GM12878 (cell line): Measurements from ENCODE around the gene UQCR11.

Experiments
- BHLHE40 ChIP-seq, 2 experiments: fragments of 450-650 bp in 1 of 2; IDR thresholded peaks; 2 replicates each; pipeline ENCODE4 v1.6.1; 2011 to 2017; ENCODE audit warnings: low read depth in 2 of 2, borderline replicate concordance in 1 of 2, improper control_type of control experiment in 1 of 2, low read length in 1 of 2, mild to moderate bottlenecking in 1 of 2
- CEBPB ChIP-seq, 2 experiments: fragments of 150-350 bp in 1 of 2; IDR thresholded peaks; 2 replicates each; pipeline ENCODE4 v1.6.1; 2012 to 2014; ENCODE audit warnings: low read depth in 2 of 2, low read length in 2 of 2, borderline replicate concordance in 1 of 2, inconsistent platforms in 1 of 2
- CREB1 ChIP-seq: IDR thresholded peaks from 2 replicates; pipeline ENCODE4 v1.6.1; 2012; ENCODE audit warnings: low read depth, mild to moderate bottlenecking, inconsistent platforms
- HDAC2 ChIP-seq: fragments of 200-600 bp; sonication (generic); IDR thresholded peaks from 2 replicates; pipeline ENCODE4 v1.6.1; 2017
- KDM1A ChIP-seq: fragments of 200-600 bp; sonication (generic); IDR thresholded peaks from 2 replicates; pipeline ENCODE4 v1.6.1; 2016; ENCODE audit warnings: borderline replicate concordance
- NFYA ChIP-seq: IDR thresholded peaks from 2 replicates; pipeline ENCODE4 v1.6.1; 2011; ENCODE audit warnings: low read depth, mild to moderate bottlenecking, low read length, improper control_type of control experiment, borderline replicate concordance
- POLR2A ChIP-seq: IDR thresholded peaks from 2 replicates; pipeline ENCODE4 v1.6.1; 2011; ENCODE audit warnings: low read depth, mild to moderate bottlenecking, low read length
- RCOR1 ChIP-seq: conservative IDR thresholded peaks from 2 replicates; pipeline ENCODE4 v1.6.1; 2012; ENCODE audit warnings: low read depth, low read length, improper control_type of control experiment
- RFX5 ChIP-seq: IDR thresholded peaks from 2 replicates; pipeline ENCODE4 v1.6.1; 2011; ENCODE audit warnings: low read depth, low read length, improper control_type of control experiment
- SREBF1 ChIP-seq: IDR thresholded peaks from 2 replicates; pipeline ENCODE4 v1.6.1; 2012; ENCODE audit warnings: mild to moderate bottlenecking, low read length
- TCF12 ChIP-seq: IDR thresholded peaks from 2 replicates; pipeline ENCODE4 v1.6.1; 2011; ENCODE audit warnings: low read depth, mild to moderate bottlenecking, low read length
- TF ChIP-seq, protein P1 (sequence below), 3 experiments: IDR thresholded peaks in 2 of 3; conservative IDR thresholded peaks in 1 of 3; 2 replicates each; pipeline ENCODE4 v1.5.1; 2011; ENCODE audit warnings: low read depth in 3 of 3, low read length in 3 of 3, mild to moderate bottlenecking in 3 of 3, control low read depth in 2 of 3, moderate library complexity in 2 of 3, inconsistent platforms in 1 of 3, mixed read lengths in 1 of 3; ENCODE audit not compliant: control insufficient read depth in 2 of 3, insufficient read depth in 1 of 3; ENCODE audit errors: extremely low read depth in 1 of 3
- TF ChIP-seq, protein P2 (sequence below): IDR thresholded peaks from 2 replicates; pipeline ENCODE4 v1.6.1; 2012; ENCODE audit warnings: low read depth, low read length, improper control_type of control experiment

DNA sequence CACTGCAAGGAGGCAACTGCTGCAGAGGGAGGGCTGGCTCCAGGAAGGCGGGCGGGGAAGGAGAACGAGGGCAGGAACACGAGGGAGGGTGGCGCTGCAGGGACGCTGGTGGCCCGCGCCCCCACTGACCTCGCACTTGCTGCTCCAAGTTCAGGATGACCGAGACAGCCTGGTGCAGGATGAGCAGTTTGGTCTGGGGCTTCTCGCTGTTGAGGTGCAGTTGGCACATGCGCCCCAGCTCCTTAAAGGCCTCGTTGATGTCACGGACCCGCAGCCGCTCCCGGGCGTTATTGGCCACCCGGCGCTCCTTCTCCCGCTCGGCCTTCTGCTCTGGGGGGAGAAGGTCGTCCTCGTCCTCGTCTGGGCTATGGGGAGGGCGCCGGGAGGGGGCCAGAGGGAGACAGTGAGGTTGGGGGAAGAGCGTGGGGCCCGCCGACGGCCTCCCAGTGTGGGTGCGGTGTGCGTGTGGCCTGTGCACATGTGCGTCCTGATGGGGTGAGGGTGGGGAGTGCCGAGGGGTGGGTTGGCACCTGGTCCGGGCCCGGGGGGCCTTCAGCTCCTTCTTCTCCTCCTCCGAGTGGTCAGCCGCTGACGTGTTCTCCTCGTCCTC, 10.0 kb upstream of the UQCR11 start:
- TF ChIP-seq RFX5 (no peak), POLR2A (no peak), SREBF1 (no peak), TCF12 (no peak), CREB1 (no peak), NFYA (no peak), HDAC2 (no peak), KDM1A (no peak), RCOR1 (no peak), CEBPB (IDR thresholded peaks at IDR 0.05; ENCODE audit: borderline replicate concordance in 1 of 2, low read depth in 2 of 2, low read length in 2 of 2) (no peak), BHLHE40 (IDR thresholded peaks at IDR 0.05; ENCODE audit: borderline replicate concordance in 1 of 2, low read depth in 2 of 2, low read length in 1 of 2) (no peak)
- TF ChIP-seq, protein P1, sequence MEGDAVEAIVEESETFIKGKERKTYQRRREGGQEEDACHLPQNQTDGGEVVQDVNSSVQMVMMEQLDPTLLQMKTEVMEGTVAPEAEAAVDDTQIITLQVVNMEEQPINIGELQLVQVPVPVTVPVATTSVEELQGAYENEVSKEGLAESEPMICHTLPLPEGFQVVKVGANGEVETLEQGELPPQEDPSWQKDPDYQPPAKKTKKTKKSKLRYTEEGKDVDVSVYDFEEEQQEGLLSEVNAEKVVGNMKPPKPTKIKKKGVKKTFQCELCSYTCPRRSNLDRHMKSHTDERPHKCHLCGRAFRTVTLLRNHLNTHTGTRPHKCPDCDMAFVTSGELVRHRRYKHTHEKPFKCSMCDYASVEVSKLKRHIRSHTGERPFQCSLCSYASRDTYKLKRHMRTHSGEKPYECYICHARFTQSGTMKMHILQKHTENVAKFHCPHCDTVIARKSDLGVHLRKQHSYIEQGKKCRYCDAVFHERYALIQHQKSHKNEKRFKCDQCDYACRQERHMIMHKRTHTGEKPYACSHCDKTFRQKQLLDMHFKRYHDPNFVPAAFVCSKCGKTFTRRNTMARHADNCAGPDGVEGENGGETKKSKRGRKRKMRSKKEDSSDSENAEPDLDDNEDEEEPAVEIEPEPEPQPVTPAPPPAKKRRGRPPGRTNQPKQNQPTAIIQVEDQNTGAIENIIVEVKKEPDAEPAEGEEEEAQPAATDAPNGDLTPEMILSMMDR (IDR thresholded peaks at IDR 0.05 in 2 of 3, conservative IDR thresholded peaks at IDR 0.05 in 1 of 3; ENCODE audit: control insufficient read depth in 2 of 3, extremely low read depth in 1 of 3, insufficient read depth in 1 of 3, low read depth in 3 of 3, low read length in 3 of 3), result no peak
- TF ChIP-seq, protein P2, sequence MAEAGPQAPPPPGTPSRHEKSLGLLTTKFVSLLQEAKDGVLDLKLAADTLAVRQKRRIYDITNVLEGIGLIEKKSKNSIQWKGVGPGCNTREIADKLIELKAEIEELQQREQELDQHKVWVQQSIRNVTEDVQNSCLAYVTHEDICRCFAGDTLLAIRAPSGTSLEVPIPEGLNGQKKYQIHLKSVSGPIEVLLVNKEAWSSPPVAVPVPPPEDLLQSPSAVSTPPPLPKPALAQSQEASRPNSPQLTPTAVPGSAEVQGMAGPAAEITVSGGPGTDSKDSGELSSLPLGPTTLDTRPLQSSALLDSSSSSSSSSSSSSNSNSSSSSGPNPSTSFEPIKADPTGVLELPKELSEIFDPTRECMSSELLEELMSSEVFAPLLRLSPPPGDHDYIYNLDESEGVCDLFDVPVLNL, result no peak
